HCT116 (cell line): ENCODE results near the gene PVR. TPM values are rescaled to one million over a fixed set of nuclear protein-coding genes. Genes with fewer than 3 reads are reported as not detected.

ENCODE experiments used
- ATAC-seq: fragments of 200-7000 bp; cut with Tn5 transposase; 2 replicates; pipeline ENCODE4 v1.9.1; 2020; ENCODE audit warnings: mild to moderate bottlenecking, moderate library complexity
- BruUV-seq: library from RNA; stranded (reverse); fragments of 400-500 nt; replicated peaks from 2 replicates; lab custom pipeline; 2021; lab: Mats Ljungman, UMichigan
- CTCF ChIA-PET: fragments of 300-600 bp; sonication (Branson Sonifier 250); formaldehyde crosslinking; loops from one replicate; lab custom pipeline; 2021; ENCODE audit warnings: antibody characterized with exemption; lab: Charles Lee
- POLR2A ChIA-PET: fragments of 300-600, 350-600 bp; sonication (Branson Sonifier 250); formaldehyde crosslinking; loops from one replicate; lab custom pipeline; 2021; ENCODE audit warnings: antibody characterized with exemption; lab: Charles Lee
- RAD21 ChIA-PET, 2 experiments: fragments of 300-600 bp; sonication (Branson Sonifier 250); formaldehyde crosslinking; loops; one replicate each; lab custom pipeline; 2023; ENCODE audit warnings: low total read pairs in 2 of 2; ENCODE audit not compliant: uncharacterized antibody in 2 of 2, unreplicated experiment in 2 of 2, low non-redundant PET in 1 of 2; lab: Charles Lee
- DNase-seq: peaks from one replicate; pipeline ENCODE4 v3.0.0-alpha.2; 2010; ENCODE audit warnings: low read depth, low spot score
- H2AFZ ChIP-seq: fragments of 200-600 bp; shearing (Covaris generic), sonication (generic); 2 replicates; pipeline ENCODE4 v1.6.1; 2017; ENCODE audit warnings: low read depth, mixed run types, mixed read lengths, antibody characterized with exemption, low read length; ENCODE audit not compliant: poor library complexity, severe bottlenecking
- H3K27ac ChIP-seq: 2 replicates; pipeline ENCODE4 v1.5.1; 2012; ENCODE audit warnings: low read depth, low read length
- H3K27me3 ChIP-seq: fragments of 200-600 bp; sonication (generic); 2 replicates; pipeline ENCODE4 v1.6.1; 2016; ENCODE audit warnings: mixed run types, low read length, mixed read lengths; ENCODE audit not compliant: insufficient read depth
- H3K36me3 ChIP-seq, 2 experiments: fragments of 200-500 bp in 1 of 2; fragments of 200-600 bp in 1 of 2; sonication (Bioruptor generic) in 1 of 2; sonication (generic) in 1 of 2; 2 replicates each; pipeline versions ENCODE4 v1.5.1 to v1.6.1; 2014 to 2016; ENCODE audit warnings: low read length in 2 of 2, inconsistent platforms in 1 of 2, mixed read lengths in 1 of 2, mixed run types in 1 of 2; ENCODE audit not compliant: insufficient read depth in 2 of 2, control insufficient read depth in 1 of 2
- H3K4me1 ChIP-seq, 2 experiments: fragments of 200-600 bp in 1 of 2; sonication (generic) in 1 of 2; 2 replicates each; pipeline versions ENCODE4 v1.5.1 to v1.6.1; 2012 to 2017; ENCODE audit warnings: low read length in 2 of 2, inconsistent platforms in 1 of 2, mild to moderate bottlenecking in 1 of 2, mixed read lengths in 1 of 2, mixed run types in 1 of 2, moderate library complexity in 1 of 2; ENCODE audit not compliant: insufficient read depth in 2 of 2, control insufficient read depth in 1 of 2
- H3K4me2 ChIP-seq: fragments of 200-600 bp; sonication (generic); 2 replicates; pipeline ENCODE4 v1.6.1; 2017; ENCODE audit warnings: mixed run types, low read length, mixed read lengths
- H3K4me3 ChIP-seq, 2 experiments: fragments of 200-600 bp in 1 of 2; sonication (generic) in 1 of 2; replicated peaks in 1 of 2; 2 replicates each; pipeline ENCODE4 v1.5.1; 2011 to 2016; ENCODE audit warnings: low read length in 2 of 2, control low read depth in 1 of 2, low read depth in 1 of 2, mild to moderate bottlenecking in 1 of 2, mixed read lengths in 1 of 2, mixed run types in 1 of 2
- H3K79me2 ChIP-seq: fragments of 200-600 bp; sonication (generic); 2 replicates; pipeline ENCODE4 v1.6.1; 2017; ENCODE audit warnings: mild to moderate bottlenecking, mixed run types, low read length, moderate library complexity, mixed read lengths; ENCODE audit not compliant: insufficient read depth
- H3K9ac ChIP-seq: fragments of 200-600 bp; sonication (generic); 2 replicates; pipeline ENCODE4 v1.6.1; 2016; ENCODE audit warnings: low read length, mixed read lengths
- H3K9me2 ChIP-seq: fragments of 200-600 bp; sonication (generic), shearing (Covaris generic); 2 replicates; pipeline ENCODE4 v1.6.1; 2017; ENCODE audit warnings: mixed run types, mild to moderate bottlenecking, moderate library complexity; ENCODE audit not compliant: insufficient read depth
- H3K9me3 ChIP-seq, 2 experiments: fragments of 200-500 bp in 1 of 2; fragments of 200-600 bp in 1 of 2; sonication (Bioruptor generic) in 1 of 2; sonication (generic) in 1 of 2; 2 replicates each; pipeline ENCODE4 v1.6.1; 2014 to 2017; ENCODE audit warnings: low read length in 2 of 2, mixed read lengths in 2 of 2, inconsistent platforms in 1 of 2, low read depth in 1 of 2, mild to moderate bottlenecking in 1 of 2, mixed run types in 1 of 2, moderate library complexity in 1 of 2; ENCODE audit not compliant: control insufficient read depth in 1 of 2, insufficient read depth in 1 of 2
- H4K20me1 ChIP-seq: fragments of 200-600 bp; sonication (generic), shearing (Covaris generic); 2 replicates; pipeline ENCODE4 v1.6.1; 2017; ENCODE audit warnings: mixed run types, mild to moderate bottlenecking, moderate library complexity; ENCODE audit not compliant: insufficient read depth
- CBX3 ChIP-seq: IDR thresholded peaks from 2 replicates; pipeline ENCODE4 v1.6.1; 2012; ENCODE audit warnings: low read depth
- ELF1 ChIP-seq: IDR thresholded peaks from 2 replicates; pipeline ENCODE4 v1.6.1; 2012; ENCODE audit warnings: low read depth, borderline replicate concordance
- RAD21 ChIP-seq: IDR thresholded peaks from 2 replicates; pipeline ENCODE4 v1.6.1; 2012; ENCODE audit warnings: low read depth, mild to moderate bottlenecking
- SIN3A ChIP-seq: IDR thresholded peaks from 2 replicates; pipeline ENCODE4 v1.6.1; 2012; ENCODE audit warnings: low read depth
- SP1 ChIP-seq: IDR thresholded peaks from 2 replicates; pipeline ENCODE4 v1.6.1; 2012; ENCODE audit warnings: low read depth
- TCF7L2 ChIP-seq: IDR thresholded peaks from 2 replicates; pipeline ENCODE4 v1.7.0; 2011; ENCODE audit warnings: borderline replicate concordance, inconsistent platforms; ENCODE audit not compliant: insufficient read depth, insufficient read length; ENCODE audit errors: extremely low read depth
- intact Hi-C: fragments of 100-400 bp; cut with micrococcal nuclease; formaldehyde crosslinking; loops from 2 replicates; pipeline ENCODE4 v1.10.0; 2022
- total RNA-seq: library from RNA; stranded (reverse); gene quantifications from one replicate; pipeline ENCODE4 v1.2.1, GENCODE V29; 2021; ENCODE audit not compliant: unreplicated experiment

Gene PVR
- total RNA-seq, 1 experiment from 2014 or later: 62.0 TPM

GRCh38 chr19:44596428-44597130 is 47.1 kb upstream of the PVR start:
- 0 out of 4 replicates have a peak, but pooled peaks cover 0 to 4% of the 10 kb centered on the region in 2 experiments for H3K9me3 ChIP-seq
- no peaks in the 10 kb centered on the region for H3K36me3 ChIP-seq
- H3K9ac ChIP-seq: no peak overlapping the region
- POLR2A ChIA-PET: interaction anchor here (0.7 kb wide), 1 partner anchor 48 kb away, joined by 3 read pairs; no protein-coding TSS in a partner anchor
- H3K27ac ChIP-seq: no peak overlapping the region
- TF ChIP-seq CBX3: no peak
- no peak for TF ChIP-seq SIN3A
- no peak for TF ChIP-seq RAD21
- no peak for TF ChIP-seq SP1
- TF ChIP-seq, all 23 proteins: peak for 0
- Histone ChIP-seq H3K9me2 (no peaks in the 10 kb centered on the region), H3K4me3 (no peak overlapping the region), H3K27me3 (no peaks in the 10 kb centered on the region), H4K20me1 (no peaks in the 10 kb centered on the region), H3K4me1 (peaks cover 0 to 26% of the 10 kb centered on the region in 2 experiments; a peak in 2 of 4 replicates), H2AFZ (no peak overlapping the region), H3K79me2 (no peaks in the 10 kb centered on the region), H3K4me2 (peak overlapping the region; percentile 27; the same call in 1 of the 2 replicates)
- intact Hi-C loops: no loop called here
- CTCF ChIA-PET: interaction anchor here (0.6 kb wide), 1 partner anchor 26 kb away, joined by 3 read pairs; no protein-coding TSS in a partner anchor
- DNase-seq (no peak), ATAC-seq (no peak)
- BruUV-seq: no TSS peak
- RAD21 ChIA-PET: no interaction called here

GRCh38 chr19:44597131-44597491 is 46.6 kb upstream of the PVR start:
- H3K4me2 ChIP-seq: peak overlapping the region; percentile 27; the same call in 1 of the 2 replicates
- RAD21 ChIA-PET: no interaction called here
- POLR2A ChIA-PET: no interaction called here
- ATAC-seq: no peak
- H2AFZ ChIP-seq: no peak overlapping the region
- TF ChIP-seq SIN3A (no peak), SP1 (no peak), TCF7L2 (no peak), ELF1 (no peak)
- H4K20me1 ChIP-seq: no peaks in the 10 kb centered on the region
- intact Hi-C loops: no loop called here
- H3K9me2 ChIP-seq: no peaks in the 10 kb centered on the region
- H3K79me2 ChIP-seq: no peaks in the 10 kb centered on the region
- H3K9ac ChIP-seq: no peak overlapping the region
- CTCF ChIA-PET: no interaction called here
- BruUV-seq: no TSS peak
- no peak for DNase-seq
- peaks cover 0 to 24% of the 10 kb centered on the region in 2 experiments; a peak in 2 of 4 replicates for H3K4me1 ChIP-seq
- H3K4me3 ChIP-seq: no peak overlapping the region
- H3K27ac ChIP-seq: no peak overlapping the region
- H3K36me3 ChIP-seq: no peaks in the 10 kb centered on the region
- H3K27me3 ChIP-seq: no peaks in the 10 kb centered on the region
- 0 out of 4 replicates have a peak, but pooled peaks cover 0 to under 1% of the 10 kb centered on the region in 2 experiments for H3K9me3 ChIP-seq
